ENCODE measurements around the gene P2RX7.
"Not testable (repeated sequence)": the region's sequence is repeated elsewhere in the genome, so short reads cannot be mapped to it uniquely, and the experiment has no call there.

Gene P2RX7

DNA sequence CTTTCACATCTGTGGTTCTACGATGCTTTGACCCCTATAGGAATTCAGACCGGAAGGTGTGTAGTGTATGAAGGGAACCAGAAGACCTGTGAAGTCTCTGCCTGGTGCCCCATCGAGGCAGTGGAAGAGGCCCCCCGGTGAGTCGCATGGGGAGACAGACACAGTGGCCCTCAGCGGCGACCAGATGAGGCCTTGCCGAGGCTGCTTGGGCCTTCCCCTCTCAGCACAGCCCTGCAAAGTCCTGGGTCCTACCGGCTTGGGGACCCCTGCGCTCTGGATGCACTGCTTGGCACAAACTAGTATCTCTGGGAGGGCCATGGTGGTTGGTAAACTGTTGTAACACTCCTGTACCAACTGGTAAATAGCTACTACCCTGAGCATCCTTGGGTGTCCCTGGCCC, 29.7 kb downstream of the P2RX7 start:
- no peak for DNase-seq
- in situ Hi-C loops (cut with MboI; ENCODE audit: low pct_unique_long_range_greater_than_20kb, low sequenced_read_pairs): no loop called here

DNA sequence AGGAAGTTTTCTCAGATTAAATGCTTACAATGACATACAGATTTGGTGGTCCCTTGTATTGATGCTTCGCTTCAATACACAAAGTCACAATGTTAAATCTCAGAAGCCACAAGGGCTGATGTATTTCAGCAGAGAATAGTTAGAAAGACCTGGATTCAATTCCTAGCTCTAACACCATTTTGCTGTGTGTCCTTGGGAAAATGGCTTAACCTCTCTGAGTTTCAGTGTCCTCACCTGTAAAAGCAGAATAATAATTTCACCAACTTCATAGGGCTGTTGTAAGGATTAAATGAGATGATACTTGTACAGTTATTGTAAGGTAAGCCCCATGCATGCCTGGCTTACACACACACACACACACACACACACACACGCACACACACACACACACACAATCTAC, 30.3 kb downstream of the P2RX7 start:
- in situ Hi-C loops (cut with MboI; ENCODE audit: low pct_unique_long_range_greater_than_20kb, low sequenced_read_pairs): no loop called here
- no peak for DNase-seq

DNA sequence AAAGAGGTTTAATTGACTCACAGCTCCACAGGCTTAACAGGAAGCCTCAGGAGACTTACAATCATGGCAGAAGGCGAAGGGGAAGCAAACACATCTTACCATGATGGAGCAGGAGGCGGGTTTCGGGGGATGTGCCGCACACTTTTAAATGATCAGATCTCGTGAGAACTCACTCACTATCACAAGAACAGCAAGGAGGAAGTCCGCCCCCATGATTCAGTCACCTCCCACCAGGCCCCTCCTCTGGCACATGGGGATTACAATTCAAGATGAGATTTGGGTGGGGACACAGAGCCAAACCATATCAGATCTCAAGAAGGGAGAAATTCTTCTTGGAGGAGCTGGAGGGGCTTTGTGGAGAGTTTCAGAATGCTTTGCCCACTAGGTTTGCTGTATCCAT, 32.2 kb downstream of the P2RX7 start:
- in situ Hi-C loops (cut with MboI; ENCODE audit: low pct_unique_long_range_greater_than_20kb, low sequenced_read_pairs): not testable (repeated sequence)
- DNase-seq: peak; percentile 40

DNA sequence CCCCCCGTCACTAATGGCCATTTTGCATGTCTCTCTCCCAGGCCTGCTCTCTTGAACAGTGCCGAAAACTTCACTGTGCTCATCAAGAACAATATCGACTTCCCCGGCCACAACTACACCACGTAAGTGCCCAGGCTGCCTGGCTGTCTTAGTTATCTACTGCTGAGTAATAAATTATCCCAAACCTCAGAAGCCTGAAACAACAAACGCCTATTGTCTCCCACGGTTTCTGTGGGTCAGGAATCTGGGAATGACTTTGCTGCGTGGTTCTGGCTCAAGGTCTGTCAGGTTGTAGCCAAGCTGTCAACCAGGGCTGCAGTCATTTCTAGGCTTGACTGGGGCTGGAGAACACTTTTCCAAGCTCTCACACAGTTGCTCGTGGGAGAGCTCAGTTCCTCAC, 32.6 kb downstream of the P2RX7 start:
- in situ Hi-C loops (cut with MboI; ENCODE audit: low pct_unique_long_range_greater_than_20kb, low sequenced_read_pairs): no loop called here
- DNase-seq: no peak

DNA sequence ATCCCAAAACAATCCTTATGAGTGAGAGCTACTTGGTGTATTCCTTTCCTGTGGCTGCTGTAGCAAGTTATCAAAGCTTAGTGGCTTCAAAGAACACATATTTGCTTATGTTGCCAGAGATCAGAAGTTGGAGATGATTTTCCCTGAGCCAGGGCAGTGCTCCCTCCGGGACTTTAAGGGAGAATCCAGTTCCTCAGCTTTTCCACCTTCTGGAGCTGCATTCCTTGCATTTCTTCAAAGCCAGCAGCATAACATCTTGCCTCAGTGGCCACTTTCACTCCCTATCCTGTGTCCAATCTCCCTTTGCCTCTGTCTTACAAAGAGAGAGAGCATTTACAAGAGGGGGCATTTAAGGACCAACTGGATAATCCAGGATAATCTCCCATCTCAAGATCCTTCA, 33.7 kb downstream of the P2RX7 start:
- in situ Hi-C loops (cut with MboI; ENCODE audit: low pct_unique_long_range_greater_than_20kb, low sequenced_read_pairs): no loop called here

DNA sequence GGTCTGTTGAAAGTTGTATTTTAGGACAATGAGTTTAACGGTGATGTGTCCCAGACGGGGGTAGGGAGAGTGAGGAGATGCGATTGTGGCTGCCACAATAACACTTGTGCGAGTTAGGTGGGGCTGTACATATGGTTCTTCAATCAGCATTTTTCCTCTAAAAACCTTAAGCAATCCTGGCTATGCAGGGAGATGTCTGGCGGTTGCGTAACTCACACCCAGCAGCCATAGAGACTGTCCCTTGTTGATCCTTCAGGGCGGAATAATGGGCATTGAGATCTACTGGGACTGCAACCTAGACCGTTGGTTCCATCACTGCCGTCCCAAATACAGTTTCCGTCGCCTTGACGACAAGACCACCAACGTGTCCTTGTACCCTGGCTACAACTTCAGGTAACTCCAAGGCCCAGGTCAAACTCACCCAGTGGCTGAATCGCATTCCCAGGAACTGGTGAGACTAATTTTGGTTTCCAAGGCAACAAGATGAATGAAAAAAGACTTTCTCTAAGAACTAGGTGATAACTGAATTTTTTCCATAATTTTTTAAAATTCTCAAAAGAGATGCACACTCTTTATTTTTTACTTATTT, 34.6 kb downstream of the P2RX7 start:
- no peak for DNase-seq
- in situ Hi-C loops (cut with MboI; ENCODE audit: low pct_unique_long_range_greater_than_20kb, low sequenced_read_pairs): no loop called here

More for the DNA sequence above, 33.7 kb downstream of the P2RX7 start:
- no peak for DNase-seq

DNA sequence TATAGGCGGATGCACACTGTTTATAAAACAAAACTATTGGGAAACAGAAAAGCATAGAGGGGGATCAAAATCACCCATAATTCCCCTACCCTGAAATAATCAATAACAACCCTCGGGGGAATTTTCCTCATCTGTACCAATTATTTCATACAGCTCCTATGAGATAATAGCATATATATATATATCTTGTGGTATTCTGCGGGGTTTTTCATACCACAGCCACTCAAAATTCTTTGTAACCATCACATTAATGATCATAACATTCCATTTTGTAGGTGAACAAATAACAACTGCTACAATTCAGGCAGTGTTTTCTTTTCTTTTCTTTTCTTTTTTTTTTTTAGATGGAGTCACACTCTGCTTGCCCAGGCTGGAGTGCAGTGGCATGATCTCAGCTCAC, 35.3 kb downstream of the P2RX7 start:
- in situ Hi-C loops (cut with MboI; ENCODE audit: low pct_unique_long_range_greater_than_20kb, low sequenced_read_pairs): no loop called here
- no peak for DNase-seq

DNA sequence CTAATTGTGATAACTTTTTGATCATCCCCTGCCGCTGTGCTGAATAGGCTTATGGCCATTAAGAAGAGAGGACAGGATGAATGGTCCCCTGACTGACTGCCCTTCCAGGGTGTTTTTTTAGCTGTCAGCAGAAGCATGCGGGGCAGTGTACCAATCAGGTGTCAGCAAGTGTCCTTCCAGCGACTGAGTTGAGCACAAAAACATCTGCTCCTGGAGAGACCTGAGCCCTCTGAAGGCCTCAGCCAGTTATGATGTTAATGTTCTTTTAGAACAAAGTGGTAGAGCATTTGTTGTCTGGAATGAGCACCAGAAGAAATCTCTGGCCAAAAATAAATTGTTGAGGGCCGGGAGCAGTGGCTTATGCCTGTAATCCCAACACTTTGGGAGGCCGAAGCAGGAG, 37.5 kb downstream of the P2RX7 start:
- no peak for DNase-seq
- in situ Hi-C loops (cut with MboI; ENCODE audit: low pct_unique_long_range_greater_than_20kb, low sequenced_read_pairs): no loop called here

DNA sequence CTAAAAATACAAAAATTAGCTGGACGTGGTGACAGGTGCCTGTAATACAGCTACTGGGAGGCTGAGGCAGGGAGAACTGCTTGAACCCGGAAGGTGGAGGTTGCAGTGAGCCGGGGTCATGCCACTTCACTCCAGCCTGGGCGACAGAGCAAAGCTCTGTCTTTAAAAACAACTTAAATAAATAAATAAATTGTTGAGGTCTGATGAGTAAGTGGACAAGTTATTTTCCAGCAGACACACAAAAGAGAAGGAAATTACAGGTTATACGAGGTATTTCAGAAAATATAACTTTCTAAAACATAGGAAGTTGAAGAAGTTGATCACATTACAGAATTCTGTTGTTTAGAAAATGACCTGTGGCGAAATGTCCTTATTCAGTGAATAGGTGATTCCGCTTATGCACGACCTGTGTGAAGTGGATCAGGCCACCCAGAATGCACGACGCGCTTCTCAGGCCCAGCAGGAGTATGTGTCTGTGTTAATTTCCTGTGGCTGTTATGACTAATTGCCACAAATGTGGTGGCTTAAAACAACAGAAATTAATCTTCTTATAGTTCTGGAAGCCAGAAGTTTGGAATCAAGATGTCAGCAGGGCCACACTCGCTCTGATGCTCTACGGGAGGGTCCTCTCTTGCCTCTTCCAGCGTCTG, 38.1 kb downstream of the P2RX7 start:
- no peak for DNase-seq
- in situ Hi-C loops (cut with MboI; ENCODE audit: low pct_unique_long_range_greater_than_20kb, low sequenced_read_pairs): no loop called here

DNA sequence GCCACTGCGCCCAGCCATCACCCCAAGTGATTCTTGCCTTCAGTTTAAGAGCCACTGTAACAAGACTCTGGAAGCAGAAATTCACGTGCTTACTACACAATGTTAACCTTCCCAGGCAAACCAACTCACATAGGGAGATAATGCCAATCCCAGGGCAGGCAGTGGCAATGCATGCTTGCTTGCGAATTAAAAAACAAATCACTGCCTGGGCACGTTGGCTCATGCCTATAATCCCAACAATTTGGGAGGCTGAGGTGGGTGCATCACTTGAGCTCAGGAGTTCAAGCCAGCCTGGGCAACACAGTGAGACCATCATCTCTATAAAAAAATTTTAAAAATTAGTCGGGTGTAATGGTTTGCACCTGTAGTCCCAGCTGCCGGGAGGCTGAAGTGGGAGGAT, 39.5 kb downstream of the P2RX7 start:
- no peak for DNase-seq
- in situ Hi-C loops (cut with MboI; ENCODE audit: low pct_unique_long_range_greater_than_20kb, low sequenced_read_pairs): no loop called here

DNA sequence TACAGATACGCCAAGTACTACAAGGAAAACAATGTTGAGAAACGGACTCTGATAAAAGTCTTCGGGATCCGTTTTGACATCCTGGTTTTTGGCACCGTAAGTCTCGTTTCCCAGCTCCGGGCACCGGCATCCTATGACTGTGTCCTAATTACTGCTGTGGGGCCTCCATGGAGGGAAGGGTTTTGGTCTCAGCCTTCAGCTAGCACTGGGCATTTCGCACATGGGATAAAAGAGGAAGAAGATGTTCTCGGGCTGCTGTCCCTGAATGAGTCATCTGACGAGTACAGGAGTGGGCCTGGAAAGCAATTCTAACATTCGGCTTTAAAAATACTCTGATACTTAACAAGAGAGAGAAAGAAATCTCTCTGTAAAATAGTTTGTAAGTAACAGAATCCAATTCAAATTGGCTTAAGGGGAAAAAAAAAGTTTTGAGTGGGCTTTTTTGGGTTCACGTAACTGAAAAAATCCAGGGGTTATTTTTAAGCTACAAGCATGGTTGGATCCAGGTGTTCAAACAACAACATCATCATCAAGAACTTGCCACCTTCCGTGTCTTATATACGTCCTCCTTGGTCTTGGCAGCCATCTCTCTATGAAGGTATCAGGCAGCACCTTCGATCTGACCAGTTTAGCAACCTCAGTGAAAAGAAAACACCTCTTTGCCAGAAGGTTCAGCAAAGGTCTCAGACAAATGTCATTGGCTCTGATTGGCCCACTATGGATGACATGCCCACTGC, 42.9 kb downstream of the P2RX7 start:
- peak; percentile 67 for DNase-seq
- in situ Hi-C loops (cut with MboI; ENCODE audit: low pct_unique_long_range_greater_than_20kb, low sequenced_read_pairs): no loop called here

DNA sequence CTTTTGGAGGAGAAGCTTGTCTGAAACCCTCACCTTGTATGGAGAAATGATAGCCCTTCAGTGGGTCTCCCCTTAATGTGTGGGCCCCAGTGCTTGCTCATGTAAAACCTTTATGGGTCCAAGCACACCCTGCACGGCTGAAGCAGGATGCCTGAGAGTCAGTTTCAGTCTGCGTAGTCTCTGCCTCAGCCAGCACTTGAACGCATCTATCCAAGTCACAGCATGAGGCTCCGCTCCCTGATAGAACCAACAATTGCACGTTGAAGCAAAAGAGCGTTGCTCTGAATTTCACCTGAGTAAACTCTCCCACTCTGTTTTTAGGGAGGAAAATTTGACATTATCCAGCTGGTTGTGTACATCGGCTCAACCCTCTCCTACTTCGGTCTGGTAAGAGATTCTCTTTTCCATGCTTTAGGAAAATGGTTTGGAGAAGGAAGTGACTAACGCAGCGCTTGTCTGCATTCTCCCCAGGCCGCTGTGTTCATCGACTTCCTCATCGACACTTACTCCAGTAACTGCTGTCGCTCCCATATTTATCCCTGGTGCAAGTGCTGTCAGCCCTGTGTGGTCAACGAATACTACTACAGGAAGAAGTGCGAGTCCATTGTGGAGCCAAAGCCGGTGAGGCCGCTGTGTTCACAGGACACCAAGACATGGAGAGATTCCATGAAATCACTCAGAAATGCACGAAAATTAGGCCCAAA, 44.3 kb downstream of the P2RX7 start:
- in situ Hi-C loops (cut with MboI; ENCODE audit: low pct_unique_long_range_greater_than_20kb, low sequenced_read_pairs): no loop called here
- DNase-seq: no peak

DNA sequence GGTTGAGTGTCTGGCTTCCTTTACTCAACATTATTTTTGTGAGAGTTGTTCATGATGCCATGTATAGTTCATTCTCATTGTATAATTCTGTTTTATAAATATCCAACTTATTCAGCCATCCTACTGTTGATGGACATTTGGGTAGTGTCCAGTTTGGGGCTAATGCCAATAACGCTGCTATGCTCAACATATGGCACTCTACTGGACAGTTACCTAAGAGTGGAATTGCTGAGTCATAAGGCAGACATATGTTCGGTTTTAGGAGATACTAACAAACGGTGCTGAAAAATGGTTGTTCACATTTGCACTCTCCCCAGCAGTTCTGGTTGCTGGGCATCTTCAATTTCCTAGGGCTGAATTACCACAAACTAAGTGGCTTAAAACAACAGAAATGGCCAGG, 48.5 kb downstream of the P2RX7 start:
- DNase-seq: no peak

DNA sequence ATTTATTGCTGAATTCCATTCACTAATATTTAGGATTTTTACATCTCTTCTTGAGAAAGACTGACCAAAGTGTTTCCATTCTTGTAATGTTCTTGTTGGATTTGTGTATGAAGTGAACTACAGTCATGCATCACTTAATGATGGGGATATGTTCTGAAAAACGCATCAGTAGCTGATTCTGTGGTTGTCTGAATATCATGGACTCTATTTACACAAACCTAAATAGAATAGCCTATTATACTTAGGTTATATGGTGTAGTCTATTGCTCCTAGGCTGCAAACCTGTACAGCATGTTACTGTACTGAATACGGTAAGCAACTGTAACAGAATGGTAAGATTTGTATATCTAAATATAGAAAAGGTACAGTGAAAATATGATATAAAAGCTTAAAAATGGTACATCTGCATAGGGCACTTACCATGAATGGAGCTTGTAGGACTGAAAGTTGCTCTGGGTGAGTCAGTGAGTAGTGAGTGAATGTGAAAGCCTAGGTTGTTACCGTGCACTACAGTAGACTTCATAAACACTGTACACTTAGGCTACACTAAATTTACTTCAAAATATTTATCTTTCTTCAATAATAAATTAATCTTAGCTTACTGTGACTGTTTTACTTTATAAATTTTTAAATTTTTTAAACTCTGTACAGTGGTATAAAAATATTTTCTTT, 49.7 kb downstream of the P2RX7 start:
- DNase-seq: no peak
- in situ Hi-C loops (cut with MboI; ENCODE audit: low pct_unique_long_range_greater_than_20kb, low sequenced_read_pairs): no loop called here

More for the DNA sequence above, 48.5 kb downstream of the P2RX7 start:
- in situ Hi-C loops (cut with MboI; ENCODE audit: low pct_unique_long_range_greater_than_20kb, low sequenced_read_pairs): no loop called here

DNA sequence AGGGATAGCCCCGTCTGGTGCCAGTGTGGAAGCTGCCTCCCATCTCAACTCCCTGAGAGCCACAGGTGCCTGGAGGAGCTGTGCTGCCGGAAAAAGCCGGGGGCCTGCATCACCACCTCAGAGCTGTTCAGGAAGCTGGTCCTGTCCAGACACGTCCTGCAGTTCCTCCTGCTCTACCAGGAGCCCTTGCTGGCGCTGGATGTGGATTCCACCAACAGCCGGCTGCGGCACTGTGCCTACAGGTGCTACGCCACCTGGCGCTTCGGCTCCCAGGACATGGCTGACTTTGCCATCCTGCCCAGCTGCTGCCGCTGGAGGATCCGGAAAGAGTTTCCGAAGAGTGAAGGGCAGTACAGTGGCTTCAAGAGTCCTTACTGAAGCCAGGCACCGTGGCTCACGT, 51.7 kb downstream of the P2RX7 start:
- in situ Hi-C loops (cut with MboI; ENCODE audit: low pct_unique_long_range_greater_than_20kb, low sequenced_read_pairs): no loop called here
- DNase-seq: no peak

DNA sequence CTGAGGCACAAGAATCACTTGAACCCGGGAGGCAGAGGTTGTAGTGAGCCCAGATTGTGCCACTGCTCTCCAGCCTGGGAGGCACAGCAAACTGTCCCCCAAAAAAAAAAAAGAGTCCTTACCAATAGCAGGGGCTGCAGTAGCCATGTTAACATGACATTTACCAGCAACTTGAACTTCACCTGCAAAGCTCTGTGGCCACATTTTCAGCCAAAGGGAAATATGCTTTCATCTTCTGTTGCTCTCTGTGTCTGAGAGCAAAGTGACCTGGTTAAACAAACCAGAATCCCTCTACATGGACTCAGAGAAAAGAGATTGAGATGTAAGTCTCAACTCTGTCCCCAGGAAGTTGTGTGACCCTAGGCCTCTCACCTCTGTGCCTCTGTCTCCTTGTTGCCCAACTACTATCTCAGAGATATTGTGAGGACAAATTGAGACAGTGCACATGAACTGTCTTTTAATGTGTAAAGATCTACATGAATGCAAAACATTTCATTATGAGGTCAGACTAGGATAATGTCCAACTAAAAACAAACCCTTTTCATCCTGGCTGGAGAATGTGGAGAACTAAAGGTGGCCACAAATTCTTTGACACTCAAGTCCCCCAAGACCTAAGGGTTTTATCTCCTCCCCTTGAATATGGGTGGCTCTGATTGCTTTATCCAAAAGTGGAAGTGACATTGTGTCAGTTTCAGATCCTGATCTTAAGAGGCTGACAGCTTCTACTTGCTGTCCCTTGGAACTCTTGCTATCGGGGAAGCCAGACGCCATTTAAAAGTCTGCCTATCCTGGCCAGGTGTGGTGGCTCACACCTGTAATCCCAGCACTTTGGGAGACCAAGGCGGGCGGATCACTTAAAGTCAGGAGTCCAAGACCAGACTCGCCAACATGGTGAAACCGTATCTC, 52.6 kb downstream of the P2RX7 start:
- DNase-seq: no peak
- in situ Hi-C loops (cut with MboI; ENCODE audit: low pct_unique_long_range_greater_than_20kb, low sequenced_read_pairs): no loop called here

DNA sequence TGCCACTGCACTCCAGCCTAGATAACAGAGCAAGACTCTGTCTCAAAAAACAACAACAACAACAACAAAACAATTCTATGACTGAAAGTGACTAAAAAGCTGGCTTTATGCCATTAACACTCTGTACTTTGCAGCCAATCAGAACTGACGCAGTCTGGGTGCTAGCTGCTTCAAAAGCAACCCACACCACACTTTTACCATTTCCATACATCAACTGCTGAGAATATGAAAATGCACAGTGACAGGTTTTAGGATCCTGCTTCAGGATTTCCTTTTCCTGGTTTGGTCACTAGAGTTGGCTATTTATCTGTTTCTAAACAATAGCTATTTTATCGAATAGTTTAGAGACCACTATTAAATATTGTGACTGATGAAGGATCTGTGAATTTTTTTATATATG, 54.1 kb downstream of the P2RX7 start:
- in situ Hi-C loops (cut with MboI; ENCODE audit: low pct_unique_long_range_greater_than_20kb, low sequenced_read_pairs): no loop called here
- no peak for DNase-seq

DNA sequence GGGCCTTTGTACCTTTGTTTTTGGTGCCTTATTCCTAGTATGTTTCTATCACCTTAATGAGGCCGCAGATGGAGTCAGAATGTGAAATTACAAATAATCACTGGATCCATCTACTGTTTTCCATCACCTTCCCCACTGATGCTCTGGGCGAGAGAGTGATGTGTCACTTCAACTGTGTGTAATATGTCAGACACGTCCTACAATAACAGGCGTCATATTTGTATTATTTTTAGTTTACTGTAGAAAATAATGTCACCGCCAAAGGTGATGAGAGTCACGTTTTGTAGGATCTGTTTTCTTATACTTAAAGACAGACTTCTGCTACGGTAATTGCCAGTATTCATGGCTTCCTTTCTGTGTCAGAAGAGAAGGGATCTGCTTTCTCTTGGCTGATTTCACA, 54.8 kb downstream of the P2RX7 start:
- in situ Hi-C loops (cut with MboI; ENCODE audit: low pct_unique_long_range_greater_than_20kb, low sequenced_read_pairs): no loop called here
- no peak for DNase-seq

DNA sequence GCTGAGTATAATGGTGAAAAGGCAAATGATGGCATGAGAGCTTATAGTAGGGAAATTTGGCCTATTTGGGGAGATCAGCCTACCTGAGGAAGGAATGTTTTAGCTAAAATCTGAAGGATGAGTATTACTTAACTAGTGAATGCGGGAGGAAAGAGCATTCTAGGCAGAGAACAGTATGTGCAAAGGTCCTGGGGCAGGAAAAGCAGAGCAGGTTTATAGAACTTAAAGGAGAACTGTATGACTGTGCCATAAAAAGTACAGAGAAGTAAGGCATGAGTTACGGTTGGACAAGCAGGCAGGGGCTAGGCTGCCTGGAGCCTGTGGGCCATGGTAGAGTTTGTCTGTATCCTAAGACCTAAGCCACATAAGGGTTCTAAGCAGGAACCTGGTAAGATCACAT, 55.6 kb downstream of the P2RX7 start:
- DNase-seq: no peak
- in situ Hi-C loops (cut with MboI; ENCODE audit: low pct_unique_long_range_greater_than_20kb, low sequenced_read_pairs): no loop called here
